GM21423 (cell line): ENCODE results near the gene FAM90A1.
"Not testable (repeated sequence)": the region's sequence is repeated elsewhere in the genome, so short reads cannot be mapped to it uniquely, and the experiment has no call there.

Source experiments
- ATAC-seq: cut with Tn5 transposase; IDR thresholded peaks from one replicate; pipeline ENCODE4 v1.9.1; 2021; ENCODE audit warnings: mild to moderate bottlenecking, moderate library complexity; ENCODE audit not compliant: unreplicated experiment

Gene FAM90A1

GRCh38 chr12:8233935-8234495 lies 6.6 kb upstream of the FAM90A1 start:
- not testable (repeated sequence) for ATAC-seq

- not testable (repeated sequence) for ATAC-seq
Observed at GRCh38 chr12:8233300-8233855, 6.0 kb upstream of the FAM90A1 start.

- not testable (repeated sequence) for ATAC-seq
Observed at GRCh38 chr12:8231666-8232608, 4.5 kb upstream of the FAM90A1 start.

- ATAC-seq = not testable (repeated sequence)
Observed at GRCh38 chr12:8231049-8231448, 3.6 kb upstream of the FAM90A1 start.

- ATAC-seq = not testable (repeated sequence)
Observed at GRCh38 chr12:8229486-8229885, 2.1 kb upstream of the FAM90A1 start.

- ATAC-seq = not testable (repeated sequence)
Observed at GRCh38 chr12:8228607-8229006, 1.2 kb upstream of the FAM90A1 start.

GRCh38 chr12:8227732-8228077 lies 287 bp upstream of the FAM90A1 start:
- not testable (repeated sequence) for ATAC-seq

GRCh38 chr12:8226355-8226754 lies 1.1 kb downstream of the FAM90A1 start:
- ATAC-seq = no peak

GRCh38 chr12:8224782-8225181 lies 2.6 kb downstream of the FAM90A1 start:
- not testable (repeated sequence) for ATAC-seq

- not testable (repeated sequence) for ATAC-seq
Observed at GRCh38 chr12:8223646-8224045, 3.8 kb downstream of the FAM90A1 start.

- ATAC-seq = not testable (repeated sequence)
Observed at GRCh38 chr12:8222303-8222702, 5.1 kb downstream of the FAM90A1 start.

- ATAC-seq = not testable (repeated sequence)
Observed at GRCh38 chr12:8221844-8222243, 5.6 kb downstream of the FAM90A1 start.

GRCh38 chr12:8221375-8221774 lies 6.0 kb downstream of the FAM90A1 start:
- not testable (repeated sequence) for ATAC-seq

GRCh38 chr12:8218711-8219382 lies 8.6 kb downstream of the FAM90A1 start:
- ATAC-seq = not testable (repeated sequence)

- not testable (repeated sequence) for ATAC-seq
Observed at GRCh38 chr12:8197685-8198308, 29.6 kb downstream of the FAM90A1 start.

GRCh38 chr12:8188088-8188487 lies 39.3 kb downstream of the FAM90A1 start:
- ATAC-seq = not testable (repeated sequence)

GRCh38 chr12:8184206-8184605 lies 43.2 kb downstream of the FAM90A1 start:
- not testable (repeated sequence) for ATAC-seq

GRCh38 chr12:8183346-8183745 lies 44.1 kb downstream of the FAM90A1 start:
- not testable (repeated sequence) for ATAC-seq

- ATAC-seq = not testable (repeated sequence)
Observed at GRCh38 chr12:8182923-8183322, 44.5 kb downstream of the FAM90A1 start.

- not testable (repeated sequence) for ATAC-seq
Observed at GRCh38 chr12:8181271-8181670, 46.1 kb downstream of the FAM90A1 start.
